Naive thymus-derived CD4-positive, alpha-beta T cell (primary cell): ENCODE data around the gene LRP5. TPM values are rescaled to one million over a fixed set of nuclear protein-coding genes. Genes with fewer than 3 reads are reported as not detected.
A peak's percentile ranks its signal among the peaks of the same experiment; 100 is the strongest.
"Not testable (repeated sequence)": the region's sequence is repeated elsewhere in the genome, so short reads cannot be mapped to it uniquely, and the experiment has no call there.

Experiments
- ATAC-seq: fragments of 150-1000 bp; cut with Tn5 transposase; 2 replicates; pipeline ENCODE4 v1.10.0; 2021; ENCODE audit warnings: mild to moderate bottlenecking, moderate library complexity
- CTCF ChIA-PET: fragments of 350-600 bp; sonication (Branson Sonifier 250); formaldehyde crosslinking; loops from one replicate; lab custom pipeline; 2021; ENCODE audit warnings: antibody characterized with exemption; lab: Charles Lee
- POLR2A ChIA-PET: fragments of 350-600 bp; sonication (Branson Sonifier 250); formaldehyde crosslinking; loops from one replicate; lab custom pipeline; 2021; ENCODE audit warnings: antibody characterized with exemption, inconsistent platforms; lab: Charles Lee
- DNase-seq, 9 donors: peaks; one replicate each; pipeline versions ENCODE4 v3.0.0 to v3.0.0-alpha.2; 2020 to 2022; ENCODE audit warnings: mixed read lengths in 1 of 9
- H3K27ac ChIP-seq: one replicate; pipeline ENCODE4 v1.7.0; 2013; ENCODE audit warnings: mild to moderate bottlenecking, low read depth, low read length, moderate library complexity
- H3K27me3 ChIP-seq, 2 donors: one replicate each; pipeline ENCODE4 v1.7.0; 2013; ENCODE audit warnings: low read length in 2 of 2, mild to moderate bottlenecking in 2 of 2, moderate library complexity in 2 of 2; ENCODE audit not compliant: control insufficient read depth in 2 of 2, insufficient read depth in 2 of 2
- H3K36me3 ChIP-seq, 3 experiments: 1 replicate in 2 of 3; 2 replicates in 1 of 3; pipeline ENCODE4 v1.7.0; 2013; ENCODE audit warnings: low read length in 3 of 3, mild to moderate bottlenecking in 3 of 3, moderate library complexity in 1 of 3; ENCODE audit not compliant: insufficient read depth in 3 of 3, control insufficient read depth in 2 of 3
- H3K4me1 ChIP-seq, 2 donors: one replicate each; pipeline ENCODE4 v1.7.0; 2013; ENCODE audit warnings: low read length in 2 of 2, mild to moderate bottlenecking in 2 of 2, moderate library complexity in 1 of 2; ENCODE audit not compliant: control insufficient read depth in 2 of 2, insufficient read depth in 2 of 2
- H3K4me3 ChIP-seq: 2 replicates; pipeline ENCODE4 v1.7.0; 2013; ENCODE audit warnings: mild to moderate bottlenecking, low read length
- H3K9me3 ChIP-seq, 3 experiments: 1 replicate in 2 of 3; 2 replicates in 1 of 3; pipeline ENCODE4 v1.7.0; 2013; ENCODE audit warnings: low read length in 3 of 3; ENCODE audit not compliant: control insufficient read depth in 2 of 3
- H3K27ac Mint-ChIP-seq, 9 donors: one replicate each; pipeline ENCODE4 v1.8.0; 2020 to 2022; ENCODE audit warnings: mixed read lengths in 9 of 9, mild to moderate bottlenecking in 8 of 9, moderate library complexity in 5 of 9, inconsistent platforms in 2 of 9
- H3K27me3 Mint-ChIP-seq, 5 donors: one replicate each; pipeline ENCODE4 v1.8.0; 2021 to 2022; ENCODE audit warnings: mixed read lengths in 5 of 5, mild to moderate bottlenecking in 1 of 5
- H3K36me3 Mint-ChIP-seq, 5 donors: one replicate each; pipeline ENCODE4 v1.8.0; 2020 to 2022; ENCODE audit warnings: mixed read lengths in 5 of 5, mild to moderate bottlenecking in 3 of 5, inconsistent platforms in 1 of 5
- H3K4me1 Mint-ChIP-seq, 7 donors: one replicate each; pipeline ENCODE4 v1.8.0; 2020 to 2022; ENCODE audit warnings: mixed read lengths in 7 of 7, mild to moderate bottlenecking in 3 of 7, inconsistent platforms in 1 of 7
- H3K4me3 Mint-ChIP-seq, 10 donors: one replicate each; pipeline ENCODE4 v1.8.0; 2020 to 2022; ENCODE audit warnings: mild to moderate bottlenecking in 10 of 10, mixed read lengths in 10 of 10, moderate library complexity in 6 of 10, inconsistent platforms in 2 of 10
- H3K9me3 Mint-ChIP-seq, 11 donors: one replicate each; pipeline ENCODE4 v1.8.0; 2020 to 2022; ENCODE audit warnings: mixed read lengths in 11 of 11, mild to moderate bottlenecking in 4 of 11, inconsistent platforms in 1 of 11, moderate library complexity in 1 of 11
- intact Hi-C, 2 donors: fragments of 100-400 bp; cut with micrococcal nuclease; formaldehyde crosslinking; loops; one replicate each; pipeline ENCODE4 v1.15.1; 2023
- polyA plus RNA-seq, 2 donors: library from polyadenylated mRNA; unstranded; fragments of 300-500 nt; fragmentation: Illumina TruSeq; gene quantifications; one replicate each; pipeline ENCODE4 v1.2.3, GENCODE V29; 2021
- total RNA-seq, 6 experiments: library from RNA in 5 of 6; stranded (reverse) in 5 of 6; gene quantifications; 1 replicate in 5 of 6; 2 replicates in 1 of 6; pipeline ENCODE4 v1.2.3 and lab custom pipeline; 2021 to 2026

The LRP5 gene
- total and polyA plus RNA-seq, 7 experiments from 2014 or later = 0.35 to 29.9 (median 2.2) TPM

- Mint-ChIP-seq H3K27me3 (no peaks in the 10 kb centered on the region), H3K4me3 (peak overlapping the region in 9 of 10 donors; percentile 3 to 85 (median 44)), H3K9me3 (peaks cover 0 to 6% (median 0%) of the 10 kb centered on the region in 11 donors), H3K4me1 (peaks cover 53 to 84% (median 76%) of the 10 kb centered on the region in 7 donors), H3K36me3 (peaks cover 0 to 39% (median 21%) of the 10 kb centered on the region in 5 donors), H3K27ac (peak overlapping the region in 4 of 9 donors; percentile 30 to 91 (median 84))
- CTCF ChIA-PET = no interaction called here
- Histone ChIP-seq H3K9me3 (no peaks in the 10 kb centered on the region), H3K27me3 (no peaks in the 10 kb centered on the region), H3K4me1 (peaks cover 49 to 53% of the 10 kb centered on the region in 2 donors), H3K36me3 (peaks cover 0 to 7% (median 0%) of the 10 kb centered on the region in 3 experiments), H3K27ac (no peak overlapping the region), H3K4me3 (no peak overlapping the region)
- DNase-seq (no peak), ATAC-seq (no peak)
- POLR2A ChIA-PET = interaction anchor here (0.8 to 1.0 kb wide), 2 partner anchors 12 kb away, joined by 3 read pairs; no protein-coding TSS in a partner anchor
- intact Hi-C loops = no loop called here
Observed at GRCh38 chr11:68473693-68474092, 161.3 kb downstream of the LRP5 start.

- H3K36me3 Mint-ChIP-seq = peaks cover 0 to 48% (median 33%) of the 10 kb centered on the region in 5 donors
- H3K9me3 Mint-ChIP-seq, DNase-seq, H3K27ac ChIP-seq, H3K36me3 ChIP-seq, H3K4me3 ChIP-seq, H3K4me3 Mint-ChIP-seq, ATAC-seq, H3K27ac Mint-ChIP-seq, H3K9me3 ChIP-seq, H3K27me3 ChIP-seq, intact Hi-C loops, H3K27me3 Mint-ChIP-seq, CTCF ChIA-PET: not testable (repeated sequence)
- POLR2A ChIA-PET = interaction anchor here (0.5 kb wide), 1 partner anchor 33 kb away, joined by 3 read pairs; no protein-coding TSS in a partner anchor
- peaks cover 43 to 53% of the 10 kb centered on the region in 2 donors for H3K4me1 ChIP-seq
- peaks cover 52 to 84% (median 76%) of the 10 kb centered on the region in 7 donors for H3K4me1 Mint-ChIP-seq
Observed at GRCh38 chr11:68475626-68476025, 163.2 kb downstream of the LRP5 start.

DNA sequence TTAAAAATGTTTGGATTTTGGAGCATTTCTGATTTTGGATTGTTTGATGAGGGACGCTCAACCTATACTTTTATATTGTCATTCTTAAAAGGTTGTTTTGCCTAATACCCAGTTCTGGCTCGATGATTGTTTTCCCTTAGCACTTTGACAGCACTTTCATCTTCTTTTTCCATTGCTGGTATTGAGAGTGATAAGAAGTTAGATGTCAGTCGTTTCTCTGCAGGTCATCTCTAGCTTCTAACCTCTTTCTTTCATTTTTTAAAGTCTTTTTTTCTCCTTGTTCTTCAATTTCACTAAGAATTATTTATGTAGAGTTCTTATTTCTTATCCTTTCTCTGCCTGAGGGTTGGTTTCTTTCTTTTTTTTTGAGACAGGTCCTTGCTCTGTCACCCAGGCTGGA is 167.0 kb downstream of the LRP5 start:
- no peak overlapping the region for H3K27ac ChIP-seq
- H3K36me3 ChIP-seq = no peaks in the 10 kb centered on the region
- Mint-ChIP-seq H3K36me3 (peaks cover 0 to 44% (median 28%) of the 10 kb centered on the region in 5 donors), H3K27ac (peak overlapping the region in 2 of 9 donors; percentile 17 to 43), H3K4me3 (peak overlapping the region in 9 of 10 donors; percentile 1 to 75 (median 48)), H3K27me3 (no peaks in the 10 kb centered on the region), H3K9me3 (peaks cover 0 to 8% (median 0%) of the 10 kb centered on the region in 11 donors), H3K4me1 (peaks cover 44 to 83% (median 73%) of the 10 kb centered on the region in 7 donors)
- intact Hi-C loops = no loop called here
- peaks cover 28 to 32% of the 10 kb centered on the region in 2 donors for H3K4me1 ChIP-seq
- H3K9me3 ChIP-seq = no peaks in the 10 kb centered on the region
- DNase-seq (no peak), ATAC-seq (no peak)
- CTCF ChIA-PET = no interaction called here
- POLR2A ChIA-PET = interaction anchor here (0.7 kb wide), 2 partner anchors 12 to 359 kb away, joined by 3 to 4 read pairs; no protein-coding TSS in a partner anchor
- H3K27me3 ChIP-seq = no peaks in the 10 kb centered on the region
- no peak overlapping the region for H3K4me3 ChIP-seq

DNA sequence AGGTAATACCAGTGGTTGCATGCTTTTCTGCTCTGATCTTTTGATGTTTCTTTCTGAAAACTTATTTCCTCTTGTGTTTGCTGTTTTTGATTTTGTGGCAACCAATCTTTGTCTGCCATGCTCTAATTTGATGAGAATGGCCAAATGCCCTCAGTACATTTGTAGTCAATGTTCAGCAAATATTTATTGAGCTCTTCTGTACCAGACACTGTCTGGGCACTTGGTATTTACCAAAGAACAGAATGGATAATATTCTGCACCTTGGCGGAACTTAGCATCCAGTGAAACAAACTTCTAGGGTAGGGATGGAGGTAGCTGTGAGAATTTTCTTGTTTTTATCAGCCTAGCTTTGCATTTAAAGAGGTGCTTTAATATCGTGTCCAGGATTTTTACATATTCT is 167.8 kb downstream of the LRP5 start:
- H3K4me1 Mint-ChIP-seq = peaks cover 41 to 84% (median 74%) of the 10 kb centered on the region in 7 donors
- H3K27ac Mint-ChIP-seq = peak overlapping the region in 4 of 9 donors; percentile 18 to 71 (median 30)
- H3K27ac ChIP-seq = no peak overlapping the region
- no peaks in the 10 kb centered on the region for H3K27me3 Mint-ChIP-seq
- H3K9me3 Mint-ChIP-seq = peaks cover 0 to 7% (median 0%) of the 10 kb centered on the region in 11 donors
- H3K27me3 ChIP-seq = no peaks in the 10 kb centered on the region
- H3K36me3 ChIP-seq = no peaks in the 10 kb centered on the region
- H3K4me1 ChIP-seq = peaks cover 28 to 33% of the 10 kb centered on the region in 2 donors
- H3K4me3 ChIP-seq = no peak overlapping the region
- peaks cover 0 to 44% (median 26%) of the 10 kb centered on the region in 5 donors for H3K36me3 Mint-ChIP-seq
- DNase-seq (no peak), ATAC-seq (no peak)
- CTCF ChIA-PET = no interaction called here
- POLR2A ChIA-PET = interaction anchor here (0.6 kb wide), 1 partner anchor 76 kb away, joined by 3 read pairs; no protein-coding TSS in a partner anchor
- intact Hi-C loops = no loop called here
- no peaks in the 10 kb centered on the region for H3K9me3 ChIP-seq
- peak overlapping the region in 8 of 10 donors; percentile 23 to 75 (median 60) for H3K4me3 Mint-ChIP-seq

DNA sequence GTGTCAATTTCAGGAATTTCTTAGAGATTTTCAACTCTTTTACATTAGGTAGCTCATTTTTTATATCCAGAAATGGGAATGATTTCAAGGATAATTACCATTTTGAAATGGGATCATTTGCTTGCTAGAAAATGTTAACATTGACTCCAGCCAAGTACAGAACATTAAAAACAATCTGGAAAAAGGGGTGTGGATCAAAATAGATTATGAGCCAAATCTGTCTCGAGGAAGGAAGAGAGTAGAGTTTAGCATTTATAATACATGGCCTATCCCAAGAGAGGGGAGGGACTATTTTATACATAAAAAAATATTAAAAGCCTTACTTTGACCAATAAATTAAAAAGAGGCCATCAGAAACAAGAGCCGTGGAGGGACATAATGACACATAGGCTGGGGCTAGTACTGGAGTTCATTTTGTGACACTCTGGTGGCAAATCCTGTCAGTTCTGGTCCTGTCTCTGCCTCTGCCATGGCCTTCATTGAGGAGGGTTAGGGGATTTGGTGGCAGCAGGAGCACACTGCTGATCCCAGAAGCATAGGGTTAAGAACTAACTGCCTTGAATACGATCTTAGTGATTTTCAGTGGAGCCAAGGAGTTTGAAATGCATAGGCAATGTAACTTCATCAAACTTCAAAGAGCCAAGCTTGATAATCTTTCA is 168.6 kb downstream of the LRP5 start:
- Histone ChIP-seq H3K4me3 (no peak overlapping the region), H3K4me1 (peaks cover 28 to 40% of the 10 kb centered on the region in 2 donors), H3K27ac (no peak overlapping the region), H3K36me3 (no peaks in the 10 kb centered on the region), H3K9me3 (no peaks in the 10 kb centered on the region), H3K27me3 (no peaks in the 10 kb centered on the region)
- Mint-ChIP-seq H3K27ac (peak overlapping the region in 6 of 9 donors; percentile 1 to 71 (median 36)), H3K4me1 (peaks cover 44 to 92% (median 79%) of the 10 kb centered on the region in 7 donors), H3K4me3 (peak overlapping the region in 9 of 10 donors; percentile 2 to 75 (median 54)), H3K9me3 (peaks cover 0 to 7% (median 0%) of the 10 kb centered on the region in 11 donors), H3K27me3 (no peaks in the 10 kb centered on the region), H3K36me3 (peaks cover 0 to 46% (median 26%) of the 10 kb centered on the region in 5 donors)
- intact Hi-C loops = no loop called here
- ChIA-PET POLR2A (no interaction called here), CTCF (no interaction called here)
- no peak for ATAC-seq
- DNase-seq = no peak

- Histone ChIP-seq H3K9me3 (no peaks in the 10 kb centered on the region), H3K27me3 (no peaks in the 10 kb centered on the region), H3K4me1 (peaks cover 28 to 43% of the 10 kb centered on the region in 2 donors), H3K27ac (no peak overlapping the region), H3K4me3 (no peak overlapping the region), H3K36me3 (no peaks in the 10 kb centered on the region)
- ChIA-PET CTCF (no interaction called here), POLR2A (interaction anchor here (0.6 kb wide), 1 partner anchor 13 kb away, joined by 4 read pairs; no protein-coding TSS in a partner anchor)
- Mint-ChIP-seq H3K4me3 (peak overlapping the region in 8 of 10 donors; percentile 2 to 75 (median 54)), H3K27ac (peak overlapping the region in 6 of 9 donors; percentile 1 to 71 (median 49)), H3K27me3 (no peaks in the 10 kb centered on the region), H3K36me3 (peaks cover 0 to 50% (median 27%) of the 10 kb centered on the region in 5 donors), H3K4me1 (peaks cover 50 to 97% (median 86%) of the 10 kb centered on the region in 7 donors), H3K9me3 (peaks cover 0 to 7% (median 0%) of the 10 kb centered on the region in 11 donors)
- no peak for ATAC-seq
- DNase-seq = no peak
- intact Hi-C loops = loop anchor here in 1 of 2 donors (2.0 kb wide), 1 partner anchor 15 kb away; no protein-coding TSS in a partner anchor
Observed at GRCh38 chr11:68481579-68482240, 169.3 kb downstream of the LRP5 start.
